K562 (cell line): Measurements from ENCODE around the gene GRIA1. TPM values are rescaled to one million over a fixed set of nuclear protein-coding genes. Genes with fewer than 3 reads are reported as not detected.

Experiments
- ATAC-seq: fragments of 200-7000 bp; cut with Tn5 transposase; 3 replicates; pipeline ENCODE4 v1.9.1; 2020; ENCODE audit warnings: moderate library complexity
- BruUV-seq: library from RNA; stranded (reverse); fragments of 400-500 nt; replicated peaks from 2 replicates; lab custom pipeline; 2021; lab: Mats Ljungman, UMichigan
- CTCF ChIA-PET: fragments of 300-600 bp; formaldehyde crosslinking; extraction: SDS; loops from one replicate; lab custom pipeline; 2021; ENCODE audit warnings: low intra/inter-chr PET ratio; lab: Yijun Ruan, JAX
- POLR2A ChIA-PET: fragments of 300-600, 350-650 bp; sonication (Branson Sonifier 250); formaldehyde crosslinking; extraction: SDS; loops from one replicate; lab custom pipeline; 2021; ENCODE audit warnings: antibody characterized with exemption, inconsistent platforms; lab: Yijun Ruan, JAX
- DNase-seq, 4 experiments: peaks; one replicate each; pipeline versions ENCODE4 v3.0.0 to v3.0.0-alpha.2; 2011 to 2018; ENCODE audit warnings: low spot score in 3 of 4, mixed read lengths in 3 of 4; ENCODE audit errors: extremely low read depth in 1 of 4
- FAIRE-seq: peaks from 2 replicates; lab custom pipeline; 2011; peaks lifted over from hg19 to GRCh38; lab: Jason Lieb, UNC
- H2AFZ ChIP-seq: 2 replicates; pipeline ENCODE4 v1.6.0; 2011; ENCODE audit warnings: low read depth, low read length, control low read depth, inconsistent platforms
- H3K27ac ChIP-seq: fragments of 200-600 bp; 3 replicates; pipeline ENCODE4 v1.8.0; 2011; ENCODE audit warnings: low read depth, mild to moderate bottlenecking, control low read depth, inconsistent platforms, low read length, moderate library complexity, mixed read lengths; ENCODE audit errors: extremely low read depth
- H3K27me3 ChIP-seq, 2 experiments: fragments of 300-600 bp in 1 of 2; 2 replicates in 1 of 2; 3 replicates in 1 of 2; pipeline versions ENCODE4 v1.6.0 to v1.8.0; 2011; ENCODE audit warnings: inconsistent platforms in 2 of 2, low read length in 2 of 2, mild to moderate bottlenecking in 1 of 2, mixed read lengths in 1 of 2, moderate library complexity in 1 of 2; ENCODE audit not compliant: control insufficient read depth in 2 of 2, insufficient read depth in 2 of 2
- H3K36me3 ChIP-seq: fragments of 300-600 bp; 3 replicates; pipeline ENCODE4 v1.8.0; 2011; ENCODE audit warnings: mild to moderate bottlenecking, low read length, inconsistent platforms; ENCODE audit not compliant: control insufficient read depth, insufficient read depth
- H3K4me1 ChIP-seq, 2 experiments: fragments of 200-600 bp in 1 of 2; replicated peaks in 1 of 2; 2 replicates in 1 of 2; 3 replicates in 1 of 2; pipeline versions ENCODE4 v1.5.1 to v1.8.0; 2011; ENCODE audit warnings: inconsistent platforms in 2 of 2, low read length in 2 of 2, mild to moderate bottlenecking in 1 of 2, mixed read lengths in 1 of 2, moderate library complexity in 1 of 2; ENCODE audit not compliant: control insufficient read depth in 2 of 2, insufficient read depth in 2 of 2
- H3K4me2 ChIP-seq: 2 replicates; pipeline ENCODE4 v1.6.1; 2011; ENCODE audit warnings: low read length, control low read depth, inconsistent platforms, mixed read lengths; ENCODE audit not compliant: insufficient read depth
- H3K4me3 ChIP-seq: fragments of 200-600 bp; sonication (generic), shearing (Covaris generic); 2 replicates; pipeline ENCODE4 v1.5.1; 2016; ENCODE audit warnings: control low read depth, inconsistent platforms
- H3K79me2 ChIP-seq: fragments of 200-600 bp; 3 replicates; pipeline ENCODE4 v1.8.0; 2011; ENCODE audit warnings: low read length, inconsistent platforms; ENCODE audit not compliant: control insufficient read depth, insufficient read depth
- H3K9ac ChIP-seq, 2 experiments: 2 replicates each; pipeline versions ENCODE4 v1.6.0 to v1.6.1; 2011; ENCODE audit warnings: low read depth in 2 of 2, low read length in 2 of 2, control low read depth in 1 of 2, inconsistent platforms in 1 of 2, mild to moderate bottlenecking in 1 of 2, mixed read lengths in 1 of 2; ENCODE audit not compliant: insufficient read depth in 1 of 2
- H3K9me1 ChIP-seq: one replicate; pipeline ENCODE4 v1.6.0; 2011; ENCODE audit warnings: inconsistent platforms, mild to moderate bottlenecking, low read length, moderate library complexity; ENCODE audit not compliant: control insufficient read depth, insufficient read depth
- H3K9me3 ChIP-seq: replicated peaks from 2 replicates; pipeline ENCODE4 v1.5.1; 2011; ENCODE audit warnings: low read depth, low read length, inconsistent platforms; ENCODE audit not compliant: control insufficient read depth, insufficient read depth
- H4K20me1 ChIP-seq: replicated peaks from 2 replicates; pipeline ENCODE4 v1.6.1; 2011; ENCODE audit warnings: low read length, inconsistent platforms, mixed read lengths; ENCODE audit not compliant: control insufficient read depth, insufficient read depth
- CTBP1 ChIP-seq: fragments of 450-650 bp; IDR thresholded peaks from 2 replicates; pipeline ENCODE4 v1.6.1; 2016; ENCODE audit warnings: borderline replicate concordance
- CXXC5 ChIP-seq: fragments of 250-450 bp; sonication (Bioruptor Pico); IDR thresholded peaks from 2 replicates; pipeline ENCODE4 v1.8.0; 2022; ENCODE audit warnings: inconsistent platforms, mild to moderate bottlenecking, moderate library complexity
- HINFP ChIP-seq: fragments of 450-650 bp; conservative IDR thresholded peaks from 2 replicates; pipeline ENCODE4 v1.6.1; 2016; ENCODE audit warnings: missing genetic modification characterization, low read depth, mild to moderate bottlenecking, control low read depth, missing compliant biosample characterization
- ILF3 ChIP-seq: fragments of 450-650 bp; IDR thresholded peaks from 2 replicates; pipeline ENCODE4 v1.6.1; 2018; ENCODE audit warnings: antibody characterized with exemption, mild to moderate bottlenecking, moderate library complexity, borderline replicate concordance
- MAFF ChIP-seq: IDR thresholded peaks from 2 replicates; pipeline ENCODE4 v1.6.1; 2012; ENCODE audit warnings: low read length, improper control_type of control experiment
- PCBP1 ChIP-seq: fragments of 200-400 bp; formaldehyde crosslinking; IDR thresholded peaks from 2 replicates; pipeline ENCODE4 v1.6.1; 2018; ENCODE audit warnings: mild to moderate bottlenecking, low read depth, low read length; ENCODE audit not compliant: poor library complexity, severe bottlenecking
- PRDM10 ChIP-seq: fragments of 450-650 bp; IDR thresholded peaks from 2 replicates; pipeline ENCODE4 v1.6.1; 2018; ENCODE audit not compliant: partially characterized antibody
- PYGO2 ChIP-seq: fragments of 450-650 bp; IDR thresholded peaks from 2 replicates; pipeline ENCODE4 v1.6.1; 2016; ENCODE audit warnings: mild to moderate bottlenecking, missing genetic modification characterization, moderate library complexity, missing compliant biosample characterization
- TFAP4 ChIP-seq: sonication (generic); formaldehyde crosslinking; IDR thresholded peaks from 2 replicates; pipeline ENCODE4 v1.8.0; 2022; ENCODE audit warnings: missing genetic modification reagents, mild to moderate bottlenecking, moderate library complexity, borderline replicate concordance
- THAP7 ChIP-seq: fragments of 250-450 bp; sonication (Bioruptor Pico); IDR thresholded peaks from 2 replicates; pipeline ENCODE4 v1.5.0; 2021
- THRAP3 ChIP-seq: fragments of 450-650 bp; IDR thresholded peaks from 2 replicates; pipeline ENCODE4 v1.6.1; 2016; ENCODE audit warnings: mild to moderate bottlenecking, inconsistent platforms, borderline replicate concordance
- ZKSCAN3 ChIP-seq: fragments of 250-450 bp; sonication (Bioruptor Pico); IDR thresholded peaks from 2 replicates; pipeline ENCODE4 v1.4.0; 2020
- ZNF124 ChIP-seq: sonication (generic); formaldehyde crosslinking; IDR thresholded peaks from 2 replicates; pipeline ENCODE4 v1.8.1; 2022; ENCODE audit warnings: missing genetic modification reagents
- ZNF197 ChIP-seq: fragments of 200-800 bp; sonication (Bioruptor generic); IDR thresholded peaks from 2 replicates; pipeline ENCODE4 v1.6.1; 2016; ENCODE audit warnings: low read depth, missing genetic modification characterization, missing compliant biosample characterization
- WGBS: fragments of 100-300 bp; shearing (Covaris generic); methylation state at CpG from one replicate; pipeline ENCODE4 v1.1.6; 2016; ENCODE audit warnings: low coverage, mixed read lengths; ENCODE audit not compliant: insufficient coverage; ENCODE audit errors: missing lambda C conversion rate; 5-methylcytosine and 5-hydroxymethylcytosine counted together
- in situ Hi-C: fragments of 300-500 bp; cut with MboI; formaldehyde crosslinking; loops from 4 replicates; pipeline ENCODE4 v1.15.0; 2018; ENCODE audit warnings: inconsistent platforms, mixed read lengths
- intact Hi-C: fragments of 100-400 bp; cut with micrococcal nuclease; formaldehyde crosslinking; loops from 2 replicates; pipeline ENCODE4 v1.14.2; 2022
- polyA plus RNA-seq, 8 experiments: library from polyadenylated mRNA; depleted of rRNA in 4 of 8; stranded (reverse) in 5 of 8; unstranded in 3 of 8; fragments of >200 nt; fragmentation: Nextera tagmentation in 2 of 8; fragmentation: Illumina TruSeq in 1 of 8; extraction: Ambion mirVana in 2 of 8; extraction: Trizol in 1 of 8; gene quantifications; 2 replicates each; pipeline versions ENCODE4 v1.2.1 to v1.2.3, GENCODE V29; 2011 to 2014; ENCODE audit warnings: inconsistent platforms in 1 of 8, missing spikeins in 1 of 8
- total RNA-seq, 7 experiments: library from RNA; depleted of rRNA in 6 of 7; stranded (reverse); fragments of >200 nt in 6 of 7; fragmentation: Illumina TruSeq in 2 of 7; extraction: Trizol in 2 of 7; gene quantifications; 2 replicates each; pipeline versions ENCODE4 v1.2.1 to v1.2.3, GENCODE V29; 2011 to 2021; ENCODE audit warnings: low replicate concordance in 1 of 7

GRIA1 gene
- total and polyA plus RNA-seq, 9 of the 15 experiments (the other 6 are each of a cell fraction or from before 2014, with no cell fraction given) = not detected

- ATAC-seq = no peak
- Histone ChIP-seq H3K9me3 (no peaks in the 10 kb centered on the region), H4K20me1 (no peaks in the 10 kb centered on the region), H3K9me1 (no peaks in the 10 kb centered on the region), H3K27me3 (no peaks in the 10 kb centered on the region; a peak in 1 of 5 replicates), H2AFZ (no peak overlapping the region), H3K4me3 (no peak overlapping the region), H3K36me3 (no peaks in the 10 kb centered on the region), H3K27ac (no peak overlapping the region), H3K4me1 (no peaks in the 10 kb centered on the region), H3K79me2 (no peaks in the 10 kb centered on the region), H3K9ac (no peak overlapping the region), H3K4me2 (no peak overlapping the region)
- DNase-seq = no peak
- intact Hi-C loops = no loop called here
- TF ChIP-seq ILF3 (no peak), TFAP4 (CRISPR knock-in tag) (no peak), MAFF (no peak), CXXC5 (no peak), PCBP1 (no peak), CTBP1 (no peak), HINFP (tag) (no peak), THAP7 (CRISPR knock-in tag) (no peak), PYGO2 (tag) (no peak), ZNF124 (CRISPR knock-in tag) (no peak), THRAP3 (no peak), PRDM10 (no peak), ZKSCAN3 (CRISPR knock-in tag) (no peak), ZNF197 (CRISPR knock-in tag) (no peak)
- FAIRE-seq = no peak
- POLR2A ChIA-PET = no interaction called here
- WGBS = 0% methylated on average over 6 of the region's 6 CpGs
- CTCF ChIA-PET = no interaction called here
- in situ Hi-C loops = no loop called here
- BruUV-seq = no TSS peak
These were observed 292.3 kb downstream of the GRIA1 start for GRCh38 chr5:153782589-153783361.
